Activated T-cell treated with anti-CD3 and anti-CD28 coated beads, Interleukin-2, amount 50 U/mL, for 1 hour (primary cell): ENCODE results near the gene WSB1.
A peak's percentile ranks its signal among the peaks of the same experiment; 100 is the strongest.
"Not testable (repeated sequence)": the region's sequence is repeated elsewhere in the genome, so short reads cannot be mapped to it uniquely, and the experiment has no call there.

ENCODE experiments used
- DNase-seq: peaks from one replicate; pipeline ENCODE4 v3.0.0-alpha.2; 2020

Gene WSB1, protein sequence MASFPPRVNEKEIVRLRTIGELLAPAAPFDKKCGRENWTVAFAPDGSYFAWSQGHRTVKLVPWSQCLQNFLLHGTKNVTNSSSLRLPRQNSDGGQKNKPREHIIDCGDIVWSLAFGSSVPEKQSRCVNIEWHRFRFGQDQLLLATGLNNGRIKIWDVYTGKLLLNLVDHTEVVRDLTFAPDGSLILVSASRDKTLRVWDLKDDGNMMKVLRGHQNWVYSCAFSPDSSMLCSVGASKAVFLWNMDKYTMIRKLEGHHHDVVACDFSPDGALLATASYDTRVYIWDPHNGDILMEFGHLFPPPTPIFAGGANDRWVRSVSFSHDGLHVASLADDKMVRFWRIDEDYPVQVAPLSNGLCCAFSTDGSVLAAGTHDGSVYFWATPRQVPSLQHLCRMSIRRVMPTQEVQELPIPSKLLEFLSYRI

DNA sequence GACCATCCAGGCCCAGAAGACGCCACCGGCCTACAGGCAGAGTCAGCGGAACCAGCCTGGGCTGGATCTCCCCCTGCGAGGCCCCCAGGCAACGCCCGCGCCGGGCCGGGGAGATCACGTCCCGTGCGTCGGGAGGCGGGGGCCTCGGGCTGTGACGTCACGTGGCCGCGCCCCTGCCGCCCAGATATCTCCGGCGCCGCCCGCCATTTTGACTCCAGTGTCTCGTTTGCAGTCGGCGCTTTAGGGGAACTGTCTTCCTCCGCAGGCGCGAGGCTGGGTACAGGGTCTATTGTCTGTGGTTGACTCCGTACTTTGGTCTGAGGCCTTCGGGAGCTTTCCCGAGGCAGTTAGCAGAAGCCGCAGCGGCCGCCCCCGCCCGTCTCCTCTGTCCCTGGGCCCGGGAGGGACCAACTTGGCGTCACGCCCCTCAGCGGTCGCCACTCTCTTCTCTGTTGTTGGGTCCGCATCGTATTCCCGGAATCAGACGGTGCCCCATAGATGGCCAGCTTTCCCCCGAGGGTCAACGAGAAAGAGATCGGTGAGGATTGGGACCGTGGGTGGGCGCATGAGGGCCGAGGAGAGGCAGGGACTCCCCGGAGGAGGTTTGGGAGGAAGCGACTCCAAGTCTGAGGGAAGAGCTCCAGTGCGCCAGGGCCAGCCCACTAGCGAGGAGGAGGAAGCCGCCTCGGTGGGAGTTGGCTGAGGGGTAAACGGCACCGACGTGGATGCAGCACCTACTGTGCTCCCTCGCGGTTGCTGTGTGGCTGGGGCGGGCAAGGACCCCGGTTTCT, at the start of gene WSB1:
TSS of gene WSB1 (plus strand) at position 217 of the 791 bp plus-strand sequence. CDS start at position 499, 282 bp downstream.
- DNase-seq: peak; percentile 96

DNA sequence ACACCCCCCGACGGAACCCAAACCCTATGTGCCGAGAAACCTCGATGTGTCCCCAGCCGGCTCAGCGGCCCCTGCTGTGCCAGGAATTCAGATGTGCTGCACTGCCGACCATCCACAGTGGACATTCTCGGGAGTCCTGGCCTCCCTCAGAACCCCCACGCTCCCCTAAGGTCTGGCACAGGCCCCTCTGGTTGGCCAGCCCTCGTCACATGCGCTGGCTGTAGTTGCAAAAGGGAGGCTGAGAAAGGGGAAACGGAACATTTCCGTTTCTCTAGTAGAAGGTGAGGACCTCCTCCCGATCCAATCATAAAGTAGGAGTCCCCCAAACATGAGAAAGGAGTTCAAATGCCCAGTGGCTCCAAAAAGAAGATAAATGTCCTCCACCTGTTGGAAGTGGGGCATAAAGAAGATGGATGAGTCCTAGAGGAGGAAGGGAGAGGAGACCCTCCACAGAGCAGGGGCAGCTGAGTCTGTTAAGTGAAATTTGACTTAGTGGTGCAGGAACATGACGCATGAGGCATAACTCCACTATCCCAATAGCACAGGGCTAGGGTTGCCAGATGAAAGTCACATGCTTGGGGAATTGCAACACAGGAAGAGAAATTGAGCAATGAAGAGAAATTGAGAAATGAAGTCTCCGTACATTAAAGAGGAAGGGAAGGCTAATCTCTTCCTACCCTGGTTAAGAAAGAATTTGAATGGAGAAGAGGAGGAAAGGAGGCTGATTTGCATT, 49.3 kb upstream of the WSB1 start:
- no peak for DNase-seq

DNA sequence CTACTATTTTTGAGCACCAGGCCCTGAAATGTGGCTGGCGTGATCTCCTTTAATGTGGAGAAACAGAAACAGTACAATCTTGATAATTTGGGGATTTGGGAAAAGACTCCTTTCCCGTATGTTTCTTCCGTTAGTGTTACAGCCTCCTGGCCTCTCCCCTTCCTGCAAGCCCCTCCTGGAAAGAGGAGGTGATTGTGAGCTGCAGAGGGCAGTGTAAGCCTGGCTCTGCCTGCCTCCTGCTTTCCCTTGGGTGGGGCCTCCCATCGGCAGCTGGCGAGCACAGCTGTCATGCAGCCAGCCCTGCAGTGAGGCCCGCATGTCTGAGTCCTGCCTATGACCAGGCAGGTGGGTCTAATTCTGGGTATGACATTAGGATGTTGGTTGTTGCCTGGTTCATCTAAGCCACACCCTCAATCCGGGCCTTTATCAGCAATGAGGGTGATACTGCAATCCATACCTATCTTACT, 48.7 kb upstream of the WSB1 start:
- DNase-seq: peak; percentile 40

DNA sequence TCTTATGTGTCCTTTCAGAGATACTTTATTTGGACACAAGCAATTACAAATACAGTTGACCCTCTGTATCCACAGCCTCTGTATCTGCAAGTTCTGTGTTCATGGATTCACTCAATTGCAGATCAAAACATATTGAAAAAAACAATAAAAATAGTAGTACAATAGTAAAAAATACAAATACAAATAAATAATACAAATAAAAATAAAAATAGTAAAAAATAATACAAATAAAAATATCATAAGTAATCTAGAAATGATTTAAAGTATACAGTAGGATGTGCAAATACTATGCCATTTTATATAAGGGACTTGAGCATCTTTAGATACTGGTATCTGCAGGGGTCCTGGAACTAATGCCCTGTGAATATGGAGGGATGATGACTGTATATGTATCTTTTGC, 47.4 kb upstream of the WSB1 start:
- no peak for DNase-seq

DNA sequence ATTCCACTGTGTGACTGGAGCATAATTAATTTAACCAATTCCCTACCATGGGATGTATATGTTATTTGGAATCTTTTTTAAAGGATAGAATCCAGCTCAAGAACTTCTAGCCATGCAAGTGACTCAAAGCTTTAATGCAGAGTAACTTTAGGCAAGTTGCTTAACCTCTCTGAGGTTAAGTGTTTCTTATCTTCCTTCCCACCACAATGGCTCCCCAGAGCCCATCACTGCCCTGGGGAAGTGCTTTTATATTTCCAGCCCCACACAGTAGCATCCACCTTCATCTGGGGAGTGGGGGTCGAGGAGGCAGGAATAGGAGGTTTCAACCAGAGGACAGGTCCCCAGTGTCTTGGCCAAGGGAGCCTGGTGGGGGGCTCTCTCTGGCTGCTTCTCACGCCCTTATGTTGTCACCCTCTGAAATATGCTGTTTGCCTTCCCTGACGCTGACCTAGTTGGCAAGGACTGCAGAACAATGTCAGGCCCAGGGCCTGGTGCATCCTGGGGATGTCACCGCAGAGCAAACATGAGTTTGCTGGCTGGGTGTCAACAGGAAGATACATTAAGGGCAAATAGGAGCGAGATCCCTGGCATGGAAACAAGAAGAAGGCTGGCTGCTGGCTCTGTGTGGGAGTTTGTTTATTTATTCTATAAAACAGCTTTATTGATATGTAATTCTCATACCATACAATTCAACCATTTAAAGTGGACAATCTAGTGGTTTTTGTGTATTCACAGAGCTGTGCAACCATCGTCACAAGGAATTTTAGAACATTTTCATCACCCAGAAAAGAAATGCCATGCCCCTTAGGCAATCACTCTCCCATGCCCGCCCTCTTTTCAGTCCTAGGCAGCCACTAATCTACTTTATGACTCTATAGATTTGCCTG, 46.6 kb upstream of the WSB1 start:
- DNase-seq: no peak

DNA sequence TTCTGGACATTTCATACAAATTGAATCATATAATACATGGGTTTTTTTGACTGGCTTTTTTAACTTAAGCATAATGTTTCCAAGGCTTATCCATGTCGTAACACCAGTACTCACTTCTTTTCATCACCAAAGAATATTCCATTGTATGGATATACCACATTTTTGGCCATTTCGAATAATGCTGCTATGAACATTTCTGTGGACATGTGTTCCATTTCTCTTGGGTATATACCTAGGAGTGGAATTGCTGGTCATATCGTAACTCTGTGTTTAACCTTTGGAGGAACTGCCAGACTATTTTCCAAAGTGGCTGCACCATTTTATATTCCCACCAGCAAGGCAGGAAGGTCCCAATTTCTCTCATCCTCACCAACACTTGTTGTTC, 46.0 kb upstream of the WSB1 start:
- DNase-seq: no peak

DNA sequence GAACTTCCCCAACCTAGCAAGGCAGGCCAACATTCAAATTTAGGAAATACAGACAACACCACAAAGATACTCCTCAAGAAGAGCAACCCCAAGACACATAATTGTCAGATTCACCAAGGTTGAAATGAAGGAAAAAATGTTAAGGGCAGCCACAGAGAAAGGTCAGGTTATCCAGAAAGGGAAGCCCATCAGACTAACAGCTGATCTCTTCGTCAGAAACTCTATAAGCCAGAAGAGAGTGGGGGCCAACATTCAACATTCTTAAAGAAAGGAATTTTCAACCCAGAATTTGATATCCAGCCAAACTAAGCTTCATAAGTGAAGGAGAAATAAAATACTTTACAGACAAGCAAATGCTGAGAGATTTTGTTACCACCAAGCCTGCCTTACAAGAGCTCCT, 43.1 kb upstream of the WSB1 start:
- not testable (repeated sequence) for DNase-seq

DNA sequence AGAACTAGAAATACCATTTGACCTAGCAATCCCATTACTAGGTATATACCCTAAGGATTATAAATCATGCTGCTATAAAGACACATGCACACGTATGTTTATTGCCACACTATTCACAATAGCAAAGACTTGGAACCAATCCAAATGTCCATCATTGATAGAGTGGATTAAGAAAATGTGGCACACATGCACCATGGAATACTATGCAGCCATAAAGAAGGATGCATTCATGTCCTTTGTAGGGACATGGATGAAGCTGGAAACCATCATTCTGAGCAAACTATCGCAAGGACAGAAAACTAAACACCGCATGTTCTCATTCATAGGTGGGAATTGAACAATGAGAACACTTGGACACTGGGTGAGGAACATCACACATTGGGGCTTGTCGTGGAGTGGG, 39.1 kb upstream of the WSB1 start:
- DNase-seq: not testable (repeated sequence)

DNA sequence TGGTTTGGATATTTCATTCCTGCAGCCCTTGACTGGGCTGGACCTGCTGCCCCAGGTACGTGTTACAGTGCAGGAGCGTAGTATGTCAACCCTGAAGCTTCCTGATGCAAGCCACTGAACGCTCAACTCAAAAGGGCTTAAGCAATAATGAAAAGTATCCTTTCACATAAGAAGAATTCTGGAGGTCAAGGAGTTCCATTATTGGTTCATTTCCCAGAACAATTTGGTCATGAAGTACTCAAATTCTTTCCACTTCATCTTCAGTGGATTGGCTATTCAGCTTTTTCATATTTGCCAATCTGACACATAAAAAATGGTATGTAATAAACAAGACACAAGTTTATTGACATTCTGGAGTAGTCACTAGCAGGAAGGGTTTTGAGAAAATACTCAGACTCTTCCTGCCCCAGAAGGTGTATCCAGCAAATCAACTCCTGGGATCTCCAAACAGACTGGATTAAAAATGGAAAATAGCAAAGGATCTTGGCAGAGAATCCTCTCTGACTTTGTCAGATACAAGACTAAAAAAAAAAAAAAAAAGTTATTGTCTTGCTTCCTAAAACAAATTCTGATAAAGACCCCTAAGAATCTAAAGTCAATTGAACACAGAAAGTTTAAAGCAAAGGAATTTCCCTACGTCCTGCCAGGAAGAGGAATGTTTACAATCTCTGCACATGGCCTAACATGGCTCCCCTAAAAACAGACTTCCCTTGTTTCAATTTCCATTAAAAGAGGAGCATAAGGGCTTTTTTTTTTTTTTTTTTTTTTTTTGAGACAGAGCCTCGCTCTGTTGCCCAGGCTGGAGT, 37.5 kb upstream of the WSB1 start:
- DNase-seq: no peak

DNA sequence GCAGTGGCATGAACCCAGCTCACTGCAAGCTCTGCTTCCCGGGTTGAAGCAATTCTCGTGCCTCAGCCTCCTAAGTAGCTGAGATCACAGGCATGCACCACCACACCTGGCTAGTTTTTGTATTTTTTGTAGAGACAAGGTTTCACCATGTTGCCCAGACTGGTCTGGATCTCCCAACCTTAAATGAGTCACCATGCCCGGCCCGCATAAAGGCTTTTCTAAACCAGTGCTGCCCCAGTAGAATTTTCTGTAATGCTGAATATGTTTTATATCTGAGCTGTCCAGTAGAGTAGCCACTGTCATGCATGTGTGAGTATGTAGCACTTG, 36.9 kb upstream of the WSB1 start:
- DNase-seq: no peak

DNA sequence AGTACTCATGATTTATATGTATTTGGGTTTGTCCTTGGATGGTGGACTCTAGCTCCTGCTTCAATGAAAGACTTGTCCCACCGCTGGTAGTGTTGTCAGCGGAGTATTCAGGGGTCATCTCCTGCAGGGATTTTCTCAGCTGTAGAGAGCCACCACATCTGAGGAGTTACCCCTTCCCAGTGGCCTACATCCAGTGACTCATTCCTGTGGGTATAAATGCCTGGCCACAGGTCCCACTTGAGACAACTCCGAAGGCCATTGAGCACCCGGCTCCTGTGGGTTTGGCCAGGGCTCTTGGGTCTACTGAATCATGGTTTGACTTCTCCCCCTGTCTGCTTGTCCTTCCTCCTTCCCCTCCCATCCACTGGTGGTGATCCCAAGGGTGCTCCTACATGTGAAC, 34.6 kb upstream of the WSB1 start:
- DNase-seq: no peak

DNA sequence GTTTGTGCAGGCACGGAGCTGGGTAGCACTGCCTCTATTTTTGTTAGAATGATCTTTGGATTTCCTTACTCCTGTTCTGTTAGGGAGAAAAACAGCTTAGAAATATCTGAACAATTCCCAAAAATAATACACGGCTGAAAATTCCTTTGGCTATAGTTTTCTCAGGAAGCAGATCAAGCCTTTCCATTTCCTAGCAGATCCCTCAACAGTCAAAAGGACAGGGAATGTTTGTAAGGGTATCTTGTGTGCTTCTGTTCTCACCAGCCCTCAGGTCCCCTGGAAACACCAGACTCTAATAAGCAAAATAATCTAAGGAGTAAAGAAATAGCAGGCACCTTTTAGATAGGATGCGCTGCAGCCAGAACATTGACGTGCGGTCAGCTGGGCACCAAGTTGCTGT, 30.5 kb upstream of the WSB1 start:
- DNase-seq: no peak

DNA sequence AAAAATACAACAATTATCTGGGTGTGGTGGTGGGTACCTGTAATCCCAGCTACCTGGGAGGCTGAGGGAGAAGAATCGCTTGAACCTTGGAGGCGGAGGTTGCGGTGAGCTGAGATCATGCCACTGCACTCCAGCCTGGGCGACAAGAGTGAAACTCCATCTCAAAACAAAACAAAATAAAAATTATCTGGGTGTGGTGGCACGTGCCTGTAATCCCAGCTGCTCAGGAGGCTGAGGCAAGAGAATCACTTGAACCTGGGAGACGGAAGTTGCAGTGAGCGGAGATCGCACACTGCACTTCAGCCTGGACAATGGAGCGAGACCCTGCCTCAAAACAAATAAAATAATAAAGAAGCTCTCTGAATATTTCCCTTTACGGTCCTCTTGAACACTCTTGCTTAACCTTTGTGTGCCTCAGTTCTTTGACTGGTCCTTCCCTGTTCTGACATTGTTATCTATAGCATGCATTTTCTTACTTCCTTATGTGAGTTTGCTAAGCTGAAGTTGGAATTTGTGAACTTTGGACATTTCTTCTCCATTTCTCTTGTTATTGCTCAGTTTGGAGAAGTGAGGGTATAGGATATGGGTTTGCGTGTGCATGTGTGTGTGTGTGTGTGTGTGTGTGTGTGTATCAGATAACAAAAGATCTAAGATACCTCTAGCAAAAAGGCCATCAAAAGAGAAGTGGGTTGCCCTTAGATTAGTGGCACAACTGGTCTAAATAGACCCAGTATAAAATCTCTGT, 29.7 kb upstream of the WSB1 start:
- no peak for DNase-seq

DNA sequence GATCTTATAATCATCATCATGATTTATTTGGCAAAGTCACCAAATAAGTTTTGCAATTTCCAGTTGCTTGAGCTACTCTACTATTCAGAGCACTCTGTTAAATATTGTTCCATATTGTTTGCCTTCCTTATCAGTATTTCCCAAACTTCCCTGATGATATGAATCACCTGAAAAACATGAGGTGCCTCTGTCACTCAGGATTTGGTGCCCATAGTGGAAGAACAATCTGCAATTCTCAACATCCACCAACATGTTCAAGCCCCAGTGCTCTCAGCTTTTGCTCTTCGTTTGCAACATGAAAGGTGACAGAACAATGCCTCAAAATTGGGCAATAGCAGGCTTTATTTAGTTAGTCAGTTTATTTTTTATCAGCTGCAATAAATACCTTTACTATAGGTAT, 28.6 kb upstream of the WSB1 start:
- DNase-seq: no peak

DNA sequence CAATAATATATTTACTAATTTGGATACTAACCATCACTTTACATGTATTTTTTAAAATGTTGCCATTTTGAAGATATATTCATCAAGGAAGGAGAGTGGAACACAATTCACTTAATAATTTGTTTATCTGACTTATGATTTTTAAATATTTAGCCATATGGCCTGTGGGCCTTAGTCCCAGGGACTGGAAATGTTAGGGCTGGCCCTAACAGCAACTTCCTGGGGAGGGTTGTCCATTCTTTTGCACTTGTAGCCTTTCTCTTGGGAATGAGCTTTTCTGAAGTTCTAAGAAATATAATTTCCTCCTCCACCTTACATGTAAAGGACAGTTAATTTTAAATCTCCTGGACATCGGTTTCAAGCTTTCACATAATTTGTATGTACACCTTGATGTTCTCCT, 27.7 kb upstream of the WSB1 start:
- no peak for DNase-seq

DNA sequence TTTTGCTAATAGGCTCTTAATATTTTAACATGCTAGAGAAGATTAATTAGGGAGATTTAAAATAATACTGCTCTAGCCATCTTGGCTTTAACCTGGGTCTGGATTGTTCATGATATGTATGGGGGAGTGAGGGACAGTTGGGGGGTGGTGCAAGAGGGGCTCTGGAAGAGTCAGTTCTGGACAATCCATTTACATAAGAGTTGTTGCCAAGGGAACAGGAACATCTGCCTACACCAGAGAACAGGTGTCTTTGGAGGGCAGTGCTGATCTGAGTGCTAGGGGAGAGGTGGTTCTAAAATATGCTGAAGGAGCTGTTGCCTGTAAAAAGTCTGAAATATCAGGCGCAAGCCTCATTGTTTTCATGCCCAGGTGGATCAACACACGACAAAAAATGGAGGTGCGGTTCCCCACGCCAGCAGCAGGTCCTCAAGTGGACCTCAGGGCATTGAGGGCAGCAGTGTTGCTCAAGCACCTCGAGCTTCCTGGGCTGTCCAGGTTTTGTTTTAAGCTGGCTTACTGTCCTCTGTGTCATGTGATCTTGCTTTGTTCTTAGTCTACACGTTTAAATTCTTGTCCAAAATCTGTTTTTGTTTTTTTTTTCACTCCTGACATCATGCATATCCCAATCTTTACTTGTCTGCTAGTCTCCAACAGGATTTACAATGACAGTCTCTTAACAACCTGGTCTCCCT, 25.4 kb upstream of the WSB1 start:
- DNase-seq: no peak

DNA sequence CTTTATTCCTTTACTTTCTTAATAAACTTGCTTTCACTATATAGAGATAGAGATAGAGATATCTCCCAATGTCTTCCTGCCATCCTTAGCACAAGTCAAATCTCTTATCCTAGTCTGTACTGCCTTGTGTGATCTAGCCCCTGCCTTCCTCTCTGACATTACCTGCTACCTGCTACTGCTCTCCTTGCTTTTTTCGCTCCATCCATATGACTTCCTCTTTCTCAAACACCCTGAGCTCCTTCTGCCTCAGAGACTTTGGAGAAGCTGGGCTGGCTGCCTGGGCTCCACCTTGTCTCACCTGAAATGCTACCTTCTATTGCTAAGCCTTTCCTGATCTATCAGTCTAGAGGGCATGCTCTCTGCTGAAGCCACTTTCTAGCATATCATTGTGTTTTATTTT, 24.7 kb upstream of the WSB1 start:
- DNase-seq: no peak

DNA sequence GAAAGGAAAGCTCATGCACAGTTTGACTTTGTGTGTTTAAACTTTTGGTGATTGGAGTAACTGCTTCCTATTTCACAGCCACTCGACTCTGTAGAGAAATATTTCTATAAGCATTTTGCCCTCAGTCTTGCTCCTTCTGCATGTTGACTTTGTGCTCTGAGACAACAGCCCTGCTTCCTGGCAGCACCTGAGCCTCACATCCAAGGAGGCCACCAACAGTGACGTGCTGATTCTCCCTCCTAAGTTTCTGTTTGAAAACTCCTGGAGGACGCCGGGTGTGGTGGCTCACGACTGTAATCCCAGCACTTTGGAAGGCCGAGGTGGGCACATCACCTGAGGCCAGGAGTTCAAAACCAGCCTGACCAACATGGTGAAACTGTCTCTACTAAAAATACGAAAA, 23.9 kb upstream of the WSB1 start:
- DNase-seq: no peak

DNA sequence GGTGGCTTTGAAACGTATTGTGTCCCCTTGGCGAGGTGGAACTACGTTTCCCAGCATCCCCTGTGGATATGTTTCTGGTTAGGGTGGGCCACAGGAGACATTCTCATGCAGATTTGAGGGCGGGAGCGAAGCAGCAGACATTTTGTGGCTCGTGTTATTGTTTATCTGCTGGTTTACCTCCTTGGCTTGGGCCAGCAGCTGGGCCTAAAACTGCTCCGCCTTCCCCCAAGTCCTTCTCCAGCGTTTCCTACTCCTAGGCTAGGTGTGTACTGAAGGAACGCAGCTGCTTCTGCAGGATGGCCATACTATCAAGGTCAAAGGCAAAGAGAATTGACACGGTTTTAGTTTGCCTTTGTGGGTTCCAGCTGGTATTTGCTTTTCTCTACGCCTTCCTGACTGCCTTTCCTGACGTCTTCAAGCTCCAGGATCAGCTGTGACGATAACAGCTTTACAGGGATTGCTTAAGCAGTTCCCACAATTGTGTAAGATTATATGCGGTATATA, 17.2 kb upstream of the WSB1 start:
- no peak for DNase-seq

DNA sequence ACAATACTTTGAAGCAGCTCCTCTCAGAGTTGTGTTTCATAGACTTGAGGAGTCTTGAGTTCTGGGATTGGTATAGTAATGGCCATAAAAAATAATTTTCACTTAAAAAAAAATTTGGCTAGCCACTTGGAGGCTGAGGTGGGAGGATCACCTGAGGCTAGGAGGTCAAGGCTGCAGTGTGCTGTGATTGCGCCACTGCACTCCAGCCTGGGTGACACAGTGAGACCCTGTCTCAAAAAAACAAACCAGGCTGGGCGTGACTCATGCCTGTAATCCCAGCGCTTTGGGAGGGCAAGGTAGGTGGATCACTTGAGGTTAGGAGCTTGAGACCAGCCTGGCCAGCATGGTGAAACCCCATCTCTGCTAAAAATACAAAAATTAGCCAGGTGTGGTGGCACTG, 14.8 kb upstream of the WSB1 start:
- DNase-seq: not testable (repeated sequence)
